HS-5 (cell line): ENCODE measurements around the gene SRP19.
"Not testable (repeated sequence)": the region's sequence is repeated elsewhere in the genome, so short reads cannot be mapped to it uniquely, and the experiment has no call there.

Experiments
- DNase-seq: peaks from one replicate; pipeline ENCODE4 v3.0.0-alpha.2; 2012; ENCODE audit warnings: low read depth

The SRP19 gene

GRCh38 chr5:112870966-112871365 lies 9.9 kb downstream of the SRP19 start:
- DNase-seq = no peak

GRCh38 chr5:112876362-112876761 lies 15.3 kb downstream of the SRP19 start:
- no peak for DNase-seq

- DNase-seq = no peak
Observed at GRCh38 chr5:112878101-112878500, 17.0 kb downstream of the SRP19 start.

- DNase-seq = no peak
Observed at GRCh38 chr5:112878760-112879159, 17.7 kb downstream of the SRP19 start.

- DNase-seq = no peak
Observed at GRCh38 chr5:112880219-112880964, 19.3 kb downstream of the SRP19 start.

- no peak for DNase-seq
Observed at GRCh38 chr5:112883192-112883591, 22.1 kb downstream of the SRP19 start.

GRCh38 chr5:112885001-112885400 lies 23.9 kb downstream of the SRP19 start:
- no peak for DNase-seq

GRCh38 chr5:112886975-112887374 lies 25.9 kb downstream of the SRP19 start:
- no peak for DNase-seq

GRCh38 chr5:112892066-112892465 lies 31.0 kb downstream of the SRP19 start:
- not testable (repeated sequence) for DNase-seq

- DNase-seq = no peak
Observed at GRCh38 chr5:112892776-112893175, 31.7 kb downstream of the SRP19 start.

GRCh38 chr5:112895682-112896081 lies 34.6 kb downstream of the SRP19 start:
- DNase-seq = no peak

GRCh38 chr5:112902561-112902960 lies 41.5 kb downstream of the SRP19 start:
- DNase-seq = no peak

- not testable (repeated sequence) for DNase-seq
Observed at GRCh38 chr5:112904996-112905395, 43.9 kb downstream of the SRP19 start.

- DNase-seq = no peak
Observed at GRCh38 chr5:112906637-112907036, 45.5 kb downstream of the SRP19 start.

- no peak for DNase-seq
Observed at GRCh38 chr5:112907166-112907631, 46.1 kb downstream of the SRP19 start.

GRCh38 chr5:112908854-112909253 lies 47.8 kb downstream of the SRP19 start:
- no peak for DNase-seq

GRCh38 chr5:112910529-112910928 lies 49.4 kb downstream of the SRP19 start:
- DNase-seq = no peak

GRCh38 chr5:112914584-112914983 lies 53.5 kb downstream of the SRP19 start:
- DNase-seq = no peak

- no peak for DNase-seq
Observed at GRCh38 chr5:112915831-112916230, 54.7 kb downstream of the SRP19 start.

- DNase-seq = no peak
Observed at GRCh38 chr5:112917453-112917995, 56.4 kb downstream of the SRP19 start.

GRCh38 chr5:112918136-112918535 lies 57.0 kb downstream of the SRP19 start:
- no peak for DNase-seq

GRCh38 chr5:112918679-112919078 lies 57.6 kb downstream of the SRP19 start:
- DNase-seq = no peak
